ENCODE data around the gene MCTP1.

MCTP1 gene

DNA sequence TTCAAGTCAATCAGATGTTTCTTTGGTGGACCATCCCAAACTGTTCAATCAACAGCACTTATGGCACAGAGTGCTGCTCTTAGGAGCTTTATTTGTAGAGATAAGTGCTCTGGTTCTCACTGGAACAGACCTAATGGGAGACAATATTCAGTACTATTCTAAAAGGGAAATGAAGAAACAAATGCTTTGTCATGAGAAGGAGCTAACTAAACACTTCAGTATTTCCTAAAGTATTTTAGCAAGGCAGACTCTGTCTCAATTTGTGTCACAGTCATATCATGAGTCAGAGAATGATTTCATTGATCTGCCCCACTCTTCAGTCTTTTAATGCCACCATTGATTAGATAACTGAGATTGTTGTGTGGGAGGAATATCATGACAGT is 491.1 kb downstream of the MCTP1 start:
- DNase-seq: peak; percentile 33

DNA sequence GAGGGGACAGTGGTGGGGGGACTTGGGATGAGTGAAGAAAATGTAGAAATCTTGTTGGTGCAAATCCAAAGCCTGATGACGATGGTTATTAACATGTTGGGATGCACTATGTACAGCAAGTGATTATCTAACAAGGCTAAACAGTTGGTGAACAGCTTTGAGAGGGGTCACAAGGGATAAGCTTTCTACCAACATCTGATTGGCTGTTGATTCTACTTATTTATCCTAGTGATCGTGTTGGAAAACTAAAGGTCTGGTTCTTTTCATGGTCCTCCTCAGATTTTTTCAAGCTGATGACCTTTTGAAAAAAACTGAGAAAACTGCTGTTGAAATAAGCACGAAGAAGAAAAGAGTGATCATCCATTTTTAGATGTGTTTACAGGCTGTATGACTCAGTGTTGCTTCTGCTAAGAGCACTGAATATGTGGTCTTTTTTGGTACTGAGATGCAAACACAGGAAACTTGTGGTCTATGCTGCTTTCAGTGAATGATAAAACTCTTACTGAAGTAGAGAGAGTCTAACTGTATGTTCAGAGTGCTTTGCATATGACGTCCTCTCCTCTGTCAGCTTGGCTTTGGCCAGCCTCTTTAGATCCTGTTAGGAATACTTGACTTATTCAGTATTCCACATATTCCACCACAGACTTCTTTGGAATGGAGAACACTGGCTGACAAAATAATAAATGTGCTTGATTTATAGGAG is 491.6 kb downstream of the MCTP1 start:
- peak; percentile 83 for DNase-seq

DNA sequence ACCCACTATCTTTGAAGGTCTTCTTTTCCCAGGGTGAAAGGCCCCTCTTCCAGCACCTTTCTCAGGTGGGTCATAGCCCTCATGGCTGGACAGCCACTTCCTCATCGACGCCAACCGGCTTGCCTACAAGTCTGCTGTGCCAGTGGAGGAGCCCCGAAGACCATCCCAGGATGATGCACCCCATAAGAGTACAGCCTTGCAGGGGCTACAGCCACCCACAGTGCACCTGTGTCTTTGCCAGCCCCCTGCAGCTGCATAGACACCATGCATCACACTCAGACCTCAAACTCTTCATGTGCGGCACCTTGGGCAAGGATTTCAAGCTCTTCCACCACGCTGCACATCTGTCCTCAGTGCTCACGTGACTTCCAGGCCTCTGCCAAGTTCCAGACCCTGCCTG is 493.1 kb downstream of the MCTP1 start:
- DNase-seq: no peak

DNA sequence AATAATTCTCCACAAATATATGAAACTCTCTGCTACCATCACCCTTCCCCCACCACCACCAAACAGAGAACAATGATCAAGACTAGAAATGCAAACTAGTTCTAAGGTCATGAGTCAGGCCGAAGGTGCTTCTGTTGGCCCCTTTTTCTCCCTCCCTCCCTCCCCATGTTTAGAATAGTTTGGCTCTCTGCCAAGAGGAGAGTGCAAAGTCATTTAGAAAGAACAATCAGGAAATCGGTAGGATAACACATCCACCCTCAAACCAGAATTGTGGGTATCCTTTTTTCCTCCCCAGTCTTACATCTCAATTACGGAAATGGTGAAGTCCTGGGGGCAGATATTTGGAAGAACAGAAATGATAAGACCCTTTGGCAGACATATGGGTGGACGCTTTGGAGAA is 496.4 kb downstream of the MCTP1 start:
- DNase-seq: peak; percentile 22

DNA sequence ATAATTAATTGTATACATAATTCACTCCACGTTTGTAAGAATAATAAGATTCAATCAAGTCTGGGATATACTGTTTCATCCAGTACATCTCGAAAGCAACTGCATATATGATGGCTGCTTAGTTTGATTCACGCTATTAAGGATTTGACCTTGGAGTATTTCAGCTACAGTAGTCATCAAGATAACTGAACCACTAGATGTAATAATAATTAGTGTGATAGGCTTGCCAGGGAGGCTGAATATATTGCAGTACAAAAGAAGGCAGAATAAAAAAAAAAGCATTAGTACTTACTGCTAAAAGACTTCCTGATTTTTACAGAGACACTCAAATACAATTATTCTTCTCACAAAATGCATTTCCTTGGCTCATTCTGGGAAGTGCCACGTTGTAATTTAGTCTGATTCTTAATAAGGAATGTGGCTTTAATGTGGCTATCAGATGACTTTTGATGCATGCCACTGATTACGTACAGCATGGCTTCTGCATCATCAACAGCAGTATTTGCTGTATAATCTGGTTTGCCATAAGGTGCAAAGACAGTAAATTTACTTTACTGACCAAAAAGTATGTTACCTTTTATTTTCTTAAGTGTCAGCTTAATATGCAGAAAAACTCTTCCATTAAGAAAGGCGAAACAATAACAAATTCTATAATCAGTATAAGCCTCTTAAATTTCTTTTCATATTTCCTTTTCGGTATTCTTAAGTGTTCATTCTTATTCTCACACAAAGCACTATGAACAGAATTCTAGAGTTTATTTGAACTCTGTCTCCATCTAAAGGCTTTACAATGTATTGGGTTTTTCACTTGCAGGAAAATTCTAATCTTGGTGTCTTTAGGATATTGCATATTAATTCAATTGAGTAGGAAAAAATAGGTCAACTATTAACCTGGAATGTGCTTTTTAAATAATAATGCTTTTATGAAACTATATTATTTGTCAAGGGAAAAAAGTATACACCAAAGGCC is 500.1 kb downstream of the MCTP1 start:
- DNase-seq: peak; percentile 24

DNA sequence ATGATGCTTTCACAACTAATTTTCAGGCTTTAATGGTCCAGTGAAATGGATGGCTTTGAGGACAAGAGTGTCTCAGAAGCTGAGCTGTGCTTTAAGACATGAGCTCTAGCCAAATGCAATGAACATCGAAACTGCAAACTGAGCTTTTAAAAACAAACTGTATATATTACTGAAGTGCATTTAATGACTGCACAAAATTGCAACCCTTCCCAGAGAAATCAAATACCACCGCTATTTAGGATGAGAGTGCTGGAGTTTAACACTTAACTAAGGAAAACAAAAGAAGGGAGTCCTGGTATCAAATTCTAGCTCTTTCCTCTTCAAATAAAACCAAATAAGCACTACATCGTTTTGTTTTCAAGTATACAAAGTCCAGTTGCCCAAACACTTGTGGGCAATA is 502.5 kb downstream of the MCTP1 start:
- no peak for DNase-seq

DNA sequence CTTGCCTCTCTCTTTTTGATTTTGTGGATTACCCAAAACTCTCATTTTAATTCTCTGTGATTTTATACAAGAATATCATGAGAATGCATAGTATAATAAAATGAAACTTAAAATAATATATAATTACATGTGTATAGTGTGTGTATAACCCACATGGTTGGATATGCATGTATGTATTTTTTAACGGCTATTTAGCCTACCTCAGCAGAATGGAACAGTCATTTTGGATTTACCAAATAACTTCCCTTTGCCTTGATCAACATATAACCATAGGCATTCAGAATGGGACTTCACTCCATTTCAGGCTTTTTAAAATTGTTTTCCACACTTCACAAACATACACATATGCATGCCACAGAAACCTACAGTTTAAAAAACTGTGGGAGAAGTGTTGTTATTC is 505.2 kb downstream of the MCTP1 start:
- DNase-seq: no peak

DNA sequence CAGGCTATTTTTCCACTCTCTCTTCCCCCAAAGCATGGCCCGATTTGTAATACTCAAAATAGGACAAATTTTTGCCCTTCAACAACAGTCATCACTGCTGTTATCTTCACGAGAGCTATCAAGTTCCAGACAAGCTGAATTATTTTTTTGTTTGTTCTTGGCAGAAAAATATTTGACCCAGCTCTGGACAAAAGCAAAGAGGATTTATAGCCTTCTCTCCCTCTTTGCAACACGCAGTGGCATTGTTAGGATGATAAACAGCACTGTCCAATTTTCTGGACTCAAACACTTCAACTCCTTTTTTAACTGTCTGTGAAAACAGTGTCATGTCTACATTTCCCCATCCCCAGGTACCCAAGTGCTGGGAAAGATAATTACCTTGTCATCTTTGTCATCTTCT is 506.2 kb downstream of the MCTP1 start:
- DNase-seq: no peak

DNA sequence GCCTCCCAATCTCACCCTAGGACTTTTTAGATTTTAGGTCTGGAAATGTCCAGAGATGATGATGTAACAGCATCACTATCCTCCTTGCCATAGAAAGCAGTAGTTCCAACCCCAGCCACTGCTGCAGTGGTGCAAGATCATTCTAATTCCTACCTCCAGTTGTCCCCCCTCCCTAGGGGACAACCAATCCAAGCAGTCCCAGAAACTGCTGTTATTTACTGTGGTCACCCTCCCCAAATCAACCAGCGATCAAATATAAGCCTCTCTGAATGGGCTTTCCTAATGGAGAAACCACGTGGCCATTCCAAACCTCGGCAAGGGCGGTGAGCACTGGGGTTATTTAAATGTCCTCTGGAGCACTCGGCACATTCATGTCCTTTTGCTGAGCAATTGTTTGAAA is 506.6 kb downstream of the MCTP1 start:
- DNase-seq: no peak

DNA sequence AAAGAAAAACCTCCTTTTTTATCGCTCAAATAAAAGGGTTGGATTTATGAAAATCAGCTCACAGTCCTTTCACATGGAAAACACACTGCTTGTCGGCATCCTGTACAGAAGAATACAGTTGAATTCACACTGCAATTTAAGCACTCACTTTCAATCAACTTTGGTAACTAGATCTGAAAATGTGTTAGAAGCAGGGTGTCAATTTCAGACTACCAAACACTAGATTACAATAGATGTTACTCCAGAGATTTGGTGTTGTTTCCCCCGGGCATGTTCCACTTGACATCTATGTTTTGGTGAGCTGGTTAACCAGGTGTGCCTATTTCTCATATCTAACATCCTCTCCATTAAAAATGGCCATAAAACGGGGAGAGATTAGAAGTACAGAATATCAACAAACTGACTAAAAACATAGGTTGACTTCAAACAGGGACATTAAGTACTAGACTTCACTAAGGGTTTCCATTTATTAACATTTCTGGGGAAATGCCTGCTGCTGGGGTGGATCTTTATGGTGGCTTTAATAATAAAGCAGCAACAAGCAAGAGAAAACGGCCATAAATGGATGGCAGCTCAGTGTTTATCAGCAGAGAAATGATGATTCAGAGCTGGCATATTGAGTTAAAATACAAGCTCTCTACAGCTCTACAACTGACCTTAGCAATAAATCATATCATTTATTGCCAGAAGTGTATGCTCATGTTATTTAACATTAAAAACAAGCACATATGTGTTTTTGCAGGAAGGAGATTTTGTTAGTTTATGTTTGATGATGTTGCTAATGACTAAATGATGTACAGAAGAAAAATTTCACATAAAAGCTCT is 507.6 kb downstream of the MCTP1 start:
- no peak for DNase-seq

DNA sequence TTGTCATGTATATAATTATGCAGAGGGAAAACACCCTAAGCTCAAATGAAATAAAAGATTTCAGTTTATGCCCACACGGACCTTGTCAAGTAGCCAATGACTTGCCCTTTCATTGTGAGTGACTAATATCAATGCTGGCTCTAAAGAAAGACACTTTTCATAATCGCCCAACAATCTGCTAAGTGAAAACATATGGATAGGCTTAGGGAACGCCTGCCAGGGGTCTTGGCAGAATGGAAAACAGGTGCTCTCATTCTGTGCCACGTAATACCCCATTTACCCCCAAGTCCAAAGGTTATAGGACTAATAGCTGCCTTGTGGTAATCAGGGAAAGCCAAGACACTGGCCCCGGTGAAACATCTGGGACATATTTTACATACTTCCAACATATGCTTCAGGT is 508.7 kb downstream of the MCTP1 start:
- no peak for DNase-seq

DNA sequence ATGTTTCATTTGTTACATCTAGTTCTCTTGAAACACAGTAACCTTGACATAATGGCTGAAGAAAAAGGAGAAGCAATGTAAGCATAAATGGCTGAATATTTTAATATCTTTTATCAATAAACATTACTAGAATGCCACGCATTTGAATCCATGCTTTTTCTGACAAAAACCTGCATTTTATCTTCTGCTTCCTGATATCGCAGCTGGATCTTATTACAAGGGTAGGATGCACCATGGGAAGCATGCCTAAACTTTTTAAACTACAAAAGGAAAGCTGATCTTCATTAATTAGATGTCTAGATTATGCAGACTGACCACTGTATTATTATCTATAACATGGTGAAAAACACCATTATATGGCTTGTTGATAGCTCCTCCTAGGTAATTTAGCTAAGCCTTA is 509.8 kb downstream of the MCTP1 start:
- no peak for DNase-seq

DNA sequence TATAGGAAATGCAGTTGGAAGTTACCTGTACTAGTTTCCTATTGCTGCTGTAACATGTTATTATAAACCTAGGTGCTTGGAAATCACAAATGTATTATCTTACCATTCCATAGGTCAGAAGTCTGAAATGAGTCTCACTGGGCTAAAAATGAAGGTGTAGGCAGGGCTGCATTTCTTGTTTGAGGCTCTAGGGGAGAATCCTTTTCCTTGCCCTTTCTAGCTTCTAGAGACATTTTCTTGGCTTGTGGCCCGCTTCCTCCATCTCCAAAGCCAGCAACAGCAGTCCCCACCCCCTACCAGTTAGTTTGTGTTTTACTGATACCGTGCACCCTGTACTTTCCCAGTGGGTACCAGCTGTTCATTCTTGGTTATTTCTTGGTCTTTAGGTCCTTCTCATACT is 513.2 kb downstream of the MCTP1 start:
- DNase-seq: peak; percentile 21

DNA sequence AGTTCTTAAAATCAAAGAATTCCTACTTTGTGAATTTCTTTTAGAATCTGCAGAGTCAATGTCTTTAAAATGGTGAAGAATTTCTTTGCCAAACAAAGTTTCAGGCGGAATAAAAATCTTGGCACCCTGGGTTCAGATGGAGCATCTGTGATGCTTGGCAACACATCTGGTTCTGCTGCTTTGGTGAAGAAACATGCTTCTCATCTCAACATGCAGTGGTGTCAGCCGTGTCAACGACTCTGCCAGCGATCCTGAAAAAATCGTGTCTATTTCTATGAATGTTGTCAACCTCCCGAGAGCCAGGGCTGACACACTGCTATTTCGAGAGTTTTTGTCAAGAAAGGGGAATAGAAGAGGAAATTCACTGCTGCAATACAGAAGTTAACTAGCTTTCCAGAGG is 514.9 kb downstream of the MCTP1 start:
- no peak for DNase-seq

DNA sequence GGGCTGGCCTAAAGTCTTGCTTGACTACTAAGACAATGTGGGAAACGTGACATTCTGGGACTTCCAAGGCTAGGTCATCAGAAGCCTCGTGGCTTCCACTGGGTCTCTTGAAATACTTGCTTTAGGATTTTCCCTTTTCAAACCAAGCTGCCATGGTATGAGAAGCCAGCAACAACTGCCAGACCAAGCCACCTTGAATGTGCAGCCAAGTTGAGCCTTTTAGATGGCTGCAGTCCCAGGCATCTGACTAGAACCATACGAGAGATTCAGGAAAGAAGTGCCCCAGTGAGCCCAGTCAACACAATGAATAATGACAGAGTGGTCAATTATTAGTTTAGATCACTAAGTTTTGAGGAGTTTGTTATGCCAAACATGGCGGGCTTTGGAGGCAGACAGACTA is 523.1 kb downstream of the MCTP1 start:
- DNase-seq: no peak

DNA sequence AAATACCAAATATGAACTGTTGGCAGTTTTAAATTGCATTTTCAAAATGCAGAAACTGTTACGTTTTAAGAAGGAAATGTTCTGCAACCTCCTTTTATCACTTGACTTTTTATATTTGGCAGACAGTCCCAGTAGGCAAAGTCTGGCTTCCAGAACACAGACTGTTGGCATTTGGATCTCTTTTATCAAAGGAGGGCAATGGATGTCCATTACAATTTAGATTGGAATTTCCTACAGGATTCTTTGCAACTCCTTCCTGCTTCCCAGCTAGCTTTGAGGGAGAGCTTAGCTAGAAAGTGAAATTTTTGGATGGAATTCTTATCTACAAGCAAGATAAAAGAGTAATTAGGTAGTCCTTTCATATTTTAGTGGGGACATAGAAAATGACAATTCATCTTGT is 523.8 kb downstream of the MCTP1 start:
- DNase-seq: no peak

DNA sequence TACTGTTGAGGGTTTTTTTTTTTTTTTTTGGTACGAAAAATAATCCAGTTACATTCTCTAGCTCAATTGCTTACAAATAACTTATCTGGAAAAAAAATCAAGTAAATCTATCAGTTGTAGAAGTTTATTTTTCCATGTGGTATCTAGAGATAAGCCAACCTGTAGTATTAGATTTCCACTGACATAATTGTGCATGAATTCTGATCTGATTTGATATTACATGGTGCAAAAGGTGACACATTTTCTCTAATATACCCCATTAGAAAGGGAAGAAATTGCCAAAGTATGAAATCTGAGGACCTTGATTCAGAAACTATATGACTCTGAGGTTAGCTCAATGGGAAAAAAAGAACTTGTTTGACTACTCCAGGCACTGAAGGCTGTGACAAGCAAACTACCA is 524.9 kb downstream of the MCTP1 start:
- DNase-seq: no peak

DNA sequence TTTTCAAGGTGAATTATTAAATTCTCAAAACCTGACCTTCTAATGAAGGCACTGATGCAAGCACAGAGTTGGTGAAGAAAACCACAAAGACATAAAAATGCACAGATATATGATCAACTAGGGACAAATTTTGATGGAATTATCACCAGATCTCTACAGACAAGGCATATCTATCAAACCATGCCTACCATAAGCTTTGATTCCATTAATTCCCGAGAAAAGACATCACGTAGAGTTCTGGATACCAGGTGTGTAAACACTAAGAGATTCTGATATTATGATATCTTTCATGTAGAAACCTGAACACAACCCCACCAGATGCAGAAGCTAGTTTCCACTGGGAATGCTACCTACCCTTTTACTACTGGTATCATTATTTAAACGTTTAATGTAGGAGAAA is 525.9 kb downstream of the MCTP1 start:
- DNase-seq: no peak

DNA sequence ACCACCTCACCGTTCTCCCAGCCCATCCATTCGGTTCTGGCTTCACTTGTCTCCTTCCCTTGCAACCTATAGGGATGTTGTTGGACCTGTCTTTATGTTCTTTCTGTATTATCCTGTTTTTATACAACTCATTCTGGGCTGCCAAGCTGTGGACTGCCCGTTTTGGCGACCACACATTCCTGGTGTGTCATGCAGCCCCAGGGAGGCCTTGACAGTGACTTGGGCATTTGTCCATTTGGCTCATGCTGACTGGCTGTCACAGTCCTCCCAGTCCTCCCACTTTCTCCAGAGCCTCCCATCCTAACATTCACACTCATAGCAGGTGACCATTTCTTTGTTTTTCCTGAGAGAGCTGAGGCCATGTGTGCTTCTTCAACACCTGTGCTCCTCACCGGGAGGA is 530.1 kb downstream of the MCTP1 start:
- no peak for DNase-seq

DNA sequence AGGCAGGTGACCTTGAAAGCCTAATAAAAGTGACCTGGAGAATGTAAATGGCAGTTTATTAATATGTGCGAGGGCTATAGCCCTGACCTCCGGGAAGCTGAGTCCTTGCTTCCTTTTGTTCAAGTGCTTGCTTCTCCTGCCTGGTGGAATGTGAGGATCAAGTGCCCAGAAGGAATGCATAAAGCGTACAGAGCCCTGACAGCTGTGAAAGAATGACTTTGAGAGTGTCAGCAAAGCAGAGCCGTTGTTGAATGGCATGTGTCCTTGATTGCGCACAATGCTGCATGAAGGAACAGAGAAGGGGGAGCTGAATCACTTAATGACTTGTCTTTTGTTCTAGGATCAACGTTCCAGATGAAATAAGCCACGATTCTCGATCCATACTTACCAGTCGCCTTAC is 533.4 kb downstream of the MCTP1 start:
- DNase-seq: no peak

DNA sequence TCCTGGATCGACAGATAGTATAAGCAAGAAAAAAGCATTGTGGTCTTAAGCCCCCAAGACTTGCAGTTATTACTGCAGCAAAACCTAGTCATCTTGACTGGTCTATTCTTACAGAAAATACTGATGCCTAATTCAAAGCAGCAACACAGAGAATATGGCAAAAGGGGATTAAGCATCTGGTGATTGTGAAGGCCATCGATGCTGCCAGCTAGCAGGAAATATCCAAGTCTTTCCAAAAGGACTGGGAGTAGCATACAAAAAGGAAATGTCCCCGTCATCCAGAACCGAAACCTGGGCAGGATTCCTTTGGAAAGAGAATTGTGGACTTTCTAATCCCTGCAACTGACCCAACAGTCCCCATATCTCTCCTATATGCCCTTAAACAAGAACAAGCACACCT is 534.2 kb downstream of the MCTP1 start:
- DNase-seq: no peak

DNA sequence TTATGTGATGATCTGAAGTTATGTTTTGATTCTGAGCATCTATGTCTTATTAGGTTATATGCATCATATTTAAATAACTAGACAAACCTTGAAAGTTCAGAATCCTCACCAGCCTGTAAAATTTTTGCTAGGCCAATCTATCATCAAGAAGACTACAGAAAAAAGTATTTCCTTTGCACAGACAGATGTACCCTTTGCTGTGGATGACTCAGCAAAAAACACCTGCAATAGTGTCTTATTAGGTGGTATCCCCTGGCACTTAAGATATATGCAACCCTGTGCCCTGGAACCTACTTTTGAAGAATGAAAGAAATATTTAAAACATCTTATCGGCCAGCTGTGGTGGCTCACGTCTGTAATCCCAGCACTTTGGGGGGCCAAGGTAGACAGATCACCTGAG is 535.9 kb downstream of the MCTP1 start:
- peak; percentile 37 for DNase-seq

DNA sequence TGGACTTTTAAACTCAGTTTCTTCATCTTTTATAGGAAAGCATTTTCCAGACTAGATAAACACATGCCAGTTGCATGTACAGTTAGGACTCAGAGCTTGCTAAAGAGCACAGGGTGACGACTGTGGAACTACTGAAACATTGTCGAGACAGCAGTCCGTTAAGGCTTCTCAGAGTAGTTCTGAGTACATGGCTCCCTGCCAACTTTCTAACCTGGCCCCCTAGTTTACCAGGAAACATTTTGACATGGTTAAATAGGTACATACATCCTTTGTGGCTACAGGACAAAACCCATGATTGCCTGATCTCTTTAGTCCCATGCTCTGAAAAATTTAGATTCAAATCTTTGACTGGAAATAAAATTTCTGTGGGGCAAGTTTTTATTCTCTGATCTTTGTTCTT is 536.7 kb downstream of the MCTP1 start:
- DNase-seq: no peak

DNA sequence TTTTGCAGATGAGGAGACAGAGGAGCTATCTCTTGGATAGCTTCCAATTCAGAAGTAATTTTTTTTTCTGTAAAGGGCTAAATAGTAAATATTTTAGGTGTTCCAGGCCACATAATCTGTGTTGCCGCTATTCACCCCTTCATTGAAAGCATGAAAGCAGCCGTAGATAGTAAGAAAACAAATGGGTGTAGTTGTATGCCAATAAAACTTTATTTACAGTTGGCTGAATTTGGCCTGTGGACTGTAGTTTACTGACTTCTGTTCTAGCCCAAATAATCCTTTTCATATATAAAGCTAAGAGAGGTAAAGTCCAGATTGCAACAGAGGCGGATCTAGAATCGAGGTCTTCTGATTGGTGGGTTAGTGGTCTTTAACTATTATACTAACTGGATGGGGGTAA is 537.5 kb downstream of the MCTP1 start:
- no peak for DNase-seq
